T-helper 2 cell (primary cell): Measurements from ENCODE around the gene CPT1B.

Experiments used
- DNase-seq, 5 experiments: peaks; one replicate each; pipeline versions ENCODE4 v3.0.0 to v3.0.0-alpha.2; 2012 to 2022

Gene CPT1B

GRCh38 chr22:50544746-50545253, 33.4 kb downstream of the CPT1B start:
- DNase-seq, result peak in 1 of 5 experiments; percentile 83

- DNase-seq, result peak; percentile 58 to 83 (median 75)
Observed at GRCh38 chr22:50544078-50544745, 34.0 kb downstream of the CPT1B start.

- DNase-seq, result peak in 1 of 5 experiments; percentile 91
Observed at GRCh38 chr22:50542416-50542927, 35.8 kb downstream of the CPT1B start.

- peak in 1 of 5 experiments; percentile 70 for DNase-seq
Observed at GRCh38 chr22:50541667-50542026, 36.6 kb downstream of the CPT1B start.

- DNase-seq, result no peak
Observed at GRCh38 chr22:50540381-50540780, 37.8 kb downstream of the CPT1B start.

GRCh38 chr22:50537765-50538164, 40.5 kb downstream of the CPT1B start:
- no peak for DNase-seq

GRCh38 chr22:50536226-50536625, 42.0 kb downstream of the CPT1B start:
- no peak for DNase-seq

- DNase-seq, result no peak
Observed at GRCh38 chr22:50535113-50535512, 43.1 kb downstream of the CPT1B start.

GRCh38 chr22:50533856-50534711, 44.1 kb downstream of the CPT1B start:
- DNase-seq, result peak in 1 of 5 experiments; percentile 18

- no peak for DNase-seq
Observed at GRCh38 chr22:50532824-50533796, 45.1 kb downstream of the CPT1B start.

GRCh38 chr22:50531962-50532674, 46.1 kb downstream of the CPT1B start:
- peak in 1 of 5 experiments; percentile 13 for DNase-seq

GRCh38 chr22:50531546-50531961, 46.7 kb downstream of the CPT1B start:
- peak in 4 of 5 experiments; percentile 46 to 87 (median 56) for DNase-seq

- DNase-seq, result peak; percentile 44 to 93 (median 69)
Observed at GRCh38 chr22:50530877-50531545, 47.2 kb downstream of the CPT1B start.

GRCh38 chr22:50530580-50530876, 47.7 kb downstream of the CPT1B start:
- DNase-seq, result no peak

- peak; percentile 47 to 83 (median 58) for DNase-seq
Observed at GRCh38 chr22:50529897-50530579, 48.2 kb downstream of the CPT1B start, which contains the start of gene TYMP. TYMP (minus strand) TSS chr22:50530012; CDS start chr22:50529709, 303 bp downstream.

GRCh38 chr22:50529416-50529896, 48.8 kb downstream of the CPT1B start:
- peak in 1 of 5 experiments; percentile 27 for DNase-seq

- no peak for DNase-seq
Observed at GRCh38 chr22:50528682-50529415, 49.4 kb downstream of the CPT1B start.

GRCh38 chr22:50527921-50528681, 50.1 kb downstream of the CPT1B start:
- no peak for DNase-seq
